Astrocyte (in vitro differentiated cells and primary cell): ENCODE results near the gene TP53. TPM values are rescaled to one million over a fixed set of nuclear protein-coding genes. Genes with fewer than 3 reads are reported as not detected.

Experiments
- DNase-seq: peaks from one replicate; pipeline ENCODE4 v3.0.0-alpha.2; 2010; ENCODE audit warnings: low read depth
- FAIRE-seq: peaks from 2 replicates; lab custom pipeline; 2011; peaks lifted over from hg19 to GRCh38; lab: Jason Lieb, UNC
- H2AFZ ChIP-seq: 2 replicates; pipeline ENCODE4 v1.6.0; 2012; ENCODE audit warnings: low read depth, low read length, inconsistent platforms
- H3K27ac ChIP-seq: 2 replicates; pipeline ENCODE4 v1.5.1; 2011; ENCODE audit warnings: low read depth, low read length, inconsistent platforms
- H3K27me3 ChIP-seq: 2 replicates; pipeline ENCODE4 v1.6.0; 2011; ENCODE audit warnings: low read length, inconsistent platforms; ENCODE audit not compliant: insufficient read depth
- H3K36me3 ChIP-seq: 2 replicates; pipeline ENCODE4 v1.5.1; 2011; ENCODE audit warnings: low read length, inconsistent platforms; ENCODE audit not compliant: insufficient read depth
- H3K4me1 ChIP-seq: 2 replicates; pipeline ENCODE4 v1.5.1; 2011; ENCODE audit warnings: low read length, inconsistent platforms; ENCODE audit not compliant: insufficient read depth
- H3K4me2 ChIP-seq: 2 replicates; pipeline ENCODE4 v1.6.0; 2012; ENCODE audit warnings: low read length, inconsistent platforms
- H3K4me3 ChIP-seq: 2 replicates; pipeline ENCODE4 v1.5.1; 2011; ENCODE audit warnings: low read depth, mild to moderate bottlenecking, low read length, inconsistent platforms; ENCODE audit not compliant: insufficient read depth
- H3K79me2 ChIP-seq: 2 replicates; pipeline ENCODE4 v1.6.0; 2012; ENCODE audit warnings: mild to moderate bottlenecking, low read length, inconsistent platforms; ENCODE audit not compliant: insufficient read depth
- H3K9ac ChIP-seq: 2 replicates; pipeline ENCODE4 v1.6.0; 2012; ENCODE audit warnings: mild to moderate bottlenecking, low read length, inconsistent platforms
- H3K9me3 ChIP-seq: 2 replicates; pipeline ENCODE4 v1.5.1; 2012; ENCODE audit warnings: low read depth, mild to moderate bottlenecking, low read length, inconsistent platforms; ENCODE audit not compliant: insufficient read depth
- H4K20me1 ChIP-seq: 2 replicates; pipeline ENCODE4 v1.6.0; 2012; ENCODE audit warnings: low read length, inconsistent platforms; ENCODE audit not compliant: insufficient read depth
- H3K27ac Mint-ChIP-seq: one replicate; pipeline ENCODE4 v1.8.0; 2021; ENCODE audit warnings: mild to moderate bottlenecking, mixed read lengths; ENCODE audit not compliant: unreplicated experiment
- H3K27me3 Mint-ChIP-seq: one replicate; pipeline ENCODE4 v1.8.0; 2021; ENCODE audit warnings: low read depth, mixed read lengths; ENCODE audit not compliant: unreplicated experiment
- H3K36me3 Mint-ChIP-seq: one replicate; pipeline ENCODE4 v1.8.0; 2021; ENCODE audit warnings: low read depth, mixed read lengths; ENCODE audit not compliant: unreplicated experiment
- H3K4me1 Mint-ChIP-seq: one replicate; pipeline ENCODE4 v1.8.0; 2021; ENCODE audit warnings: low read depth, mixed read lengths; ENCODE audit not compliant: unreplicated experiment
- H3K4me3 Mint-ChIP-seq: one replicate; pipeline ENCODE4 v1.8.0; 2021; ENCODE audit warnings: mild to moderate bottlenecking, moderate library complexity, mixed read lengths; ENCODE audit not compliant: unreplicated experiment
- H3K9me3 Mint-ChIP-seq: one replicate; pipeline ENCODE4 v1.8.0; 2021; ENCODE audit warnings: mild to moderate bottlenecking, mixed read lengths; ENCODE audit not compliant: unreplicated experiment
- CTCF ChIP-seq: IDR thresholded peaks from 2 replicates; pipeline ENCODE4 v1.5.1; 2011; ENCODE audit warnings: low read depth, mild to moderate bottlenecking, inconsistent platforms, low read length, moderate library complexity; ENCODE audit not compliant: insufficient read depth
- EZH2 ChIP-seq: IDR thresholded peaks from 2 replicates; pipeline ENCODE4 v1.6.1; 2012; ENCODE audit warnings: mild to moderate bottlenecking, low read length, inconsistent platforms; ENCODE audit not compliant: insufficient read depth
- total RNA-seq: library from RNA; stranded (reverse); gene quantifications from 2 replicates; pipeline ENCODE4 v1.2.1, GENCODE V29; 2021

TP53 gene
- total RNA-seq, 1 donor from 2014 or later = 94.4 TPM

DNA sequence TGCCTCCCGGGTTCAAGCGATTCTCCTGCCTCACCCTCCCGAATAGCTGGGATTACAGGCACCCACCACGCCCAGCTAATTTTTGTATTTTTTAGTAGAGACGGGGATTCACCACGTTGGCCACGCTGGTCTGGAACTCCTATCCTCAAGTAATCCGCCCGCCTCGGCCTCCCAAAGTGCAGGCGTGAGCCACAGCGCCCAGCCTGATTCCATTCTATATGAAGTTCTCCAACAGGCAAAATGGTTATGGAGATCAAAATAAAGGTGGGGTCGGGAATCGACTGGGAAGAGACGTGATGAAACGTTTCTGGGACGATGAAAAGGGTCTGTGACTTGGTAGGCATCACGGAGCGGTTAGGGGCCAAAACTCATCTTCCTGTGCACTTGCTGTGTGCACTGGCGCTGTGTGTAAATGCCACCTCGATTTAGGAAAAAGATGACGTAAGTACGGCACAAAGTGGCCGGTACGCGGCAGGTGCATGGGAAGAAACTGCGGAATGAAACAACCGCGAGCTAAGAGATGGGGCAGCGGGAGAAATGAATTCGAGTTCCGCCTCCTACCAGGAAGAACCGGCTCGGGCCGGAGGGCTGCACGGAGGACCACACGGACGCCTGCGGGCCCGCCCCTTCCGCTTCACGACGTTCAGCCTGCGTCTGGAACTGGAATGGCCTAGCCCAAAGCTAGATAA lies 1.6 kb downstream of the TP53 start:
- Mint-ChIP-seq H3K4me3 (peak overlapping the region; percentile 95), H3K4me1 (peaks cover 6% of the 10 kb centered on the region), H3K9me3 (no peaks in the 10 kb centered on the region), H3K36me3 (peaks cover 8% of the 10 kb centered on the region), H3K27ac (peak overlapping the region; percentile 100), H3K27me3 (no peaks in the 10 kb centered on the region)
- peak; percentile 88 for DNase-seq
- Histone ChIP-seq H3K36me3 (no peaks in the 10 kb centered on the region), H3K4me3 (peak overlapping the region; percentile 99), H3K79me2 (peaks cover 65% of the 10 kb centered on the region), H3K9me3 (no peaks in the 10 kb centered on the region), H3K27me3 (no peaks in the 10 kb centered on the region), H3K27ac (peak overlapping the region; percentile 99), H4K20me1 (peaks cover 32% of the 10 kb centered on the region), H3K9ac (peak overlapping the region; percentile 99), H2AFZ (peak overlapping the region; percentile 85), H3K4me2 (peak overlapping the region; percentile 92), H3K4me1 (peaks cover 23% of the 10 kb centered on the region)
- no peak for TF ChIP-seq CTCF
- TF ChIP-seq EZH2 = no peak
- no peak for FAIRE-seq

GRCh38 chr17:7684851-7685532 lies 2.3 kb downstream of the TP53 start:
- Histone ChIP-seq H3K27ac (peak overlapping the region; percentile 99), H4K20me1 (peaks cover 36% of the 10 kb centered on the region), H2AFZ (no peak overlapping the region), H3K36me3 (no peaks in the 10 kb centered on the region), H3K4me2 (peak overlapping the region; percentile 92), H3K4me1 (peaks cover 23% of the 10 kb centered on the region), H3K9me3 (no peaks in the 10 kb centered on the region), H3K79me2 (peaks cover 68% of the 10 kb centered on the region), H3K27me3 (no peaks in the 10 kb centered on the region), H3K4me3 (peak overlapping the region; percentile 99), H3K9ac (peak overlapping the region; percentile 99)
- no peak for TF ChIP-seq CTCF
- no peak for TF ChIP-seq EZH2
- H3K27ac Mint-ChIP-seq = peak overlapping the region; percentile 100
- H3K4me1 Mint-ChIP-seq = peaks cover 6% of the 10 kb centered on the region
- H3K36me3 Mint-ChIP-seq = peaks cover 8% of the 10 kb centered on the region
- FAIRE-seq = no peak
- no peak for DNase-seq
- no peaks in the 10 kb centered on the region for H3K27me3 Mint-ChIP-seq
- no peaks in the 10 kb centered on the region for H3K9me3 Mint-ChIP-seq
- H3K4me3 Mint-ChIP-seq = peak overlapping the region; percentile 95
